GM04504 (cell line): Measurements from ENCODE around the gene ST6GALNAC6.
A peak's percentile ranks its signal among the peaks of the same experiment; 100 is the strongest.

Source experiments
- DNase-seq: peaks from one replicate; pipeline ENCODE4 v3.0.0-alpha.2; 2012; ENCODE audit warnings: low read depth

Gene ST6GALNAC6

DNA sequence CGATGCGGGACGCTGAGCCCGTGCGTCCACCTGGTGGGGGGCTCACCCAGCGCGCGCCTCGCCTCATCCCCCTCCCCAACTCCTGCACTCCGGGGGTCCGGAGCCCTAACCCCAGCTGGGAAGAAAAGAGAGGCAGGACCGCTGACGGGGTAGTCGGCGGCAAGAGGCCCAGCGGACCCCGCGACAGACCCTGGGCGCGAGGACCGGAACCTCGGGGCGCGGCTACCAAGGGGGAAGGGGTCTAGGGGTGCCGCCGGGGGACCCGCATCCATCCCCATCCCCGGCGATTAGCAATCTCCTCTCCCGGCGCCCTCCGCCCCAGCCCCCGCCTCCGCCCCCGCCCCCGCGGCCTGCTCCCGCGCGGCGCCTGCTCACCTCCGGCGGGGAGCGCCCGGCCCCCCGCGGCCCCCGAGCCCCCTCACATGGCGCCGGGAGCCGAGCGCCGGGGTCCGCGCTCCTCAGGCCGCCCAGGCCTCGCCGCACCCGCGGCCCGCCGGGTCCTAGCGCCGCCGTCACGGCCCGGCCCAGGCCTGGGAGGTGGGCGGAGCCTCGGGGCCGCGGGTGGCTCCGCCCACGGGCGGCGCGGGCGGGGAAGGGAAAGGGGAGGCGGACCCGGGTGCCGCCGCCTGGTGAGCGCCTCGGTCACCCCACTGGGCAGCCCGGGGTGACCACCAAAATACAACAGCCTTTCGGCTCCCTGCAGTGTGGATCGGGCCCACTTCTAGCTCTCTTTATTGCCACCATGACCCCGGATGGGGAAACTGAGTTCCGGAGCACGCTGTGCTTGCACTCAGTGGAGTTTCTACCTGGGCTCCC, at the start of gene ST6GALNAC6:
Gene ST6GALNAC6, minus strand, starts transcription at position 476 of the 816 bp plus-strand sequence. CDS start 1,622 bp downstream, outside the sequence.
- DNase-seq: peak; percentile 70

GRCh38 chr9:127947841-127948710, 48.7 kb upstream of the ST6GALNAC6 start:
- no peak for DNase-seq

DNA sequence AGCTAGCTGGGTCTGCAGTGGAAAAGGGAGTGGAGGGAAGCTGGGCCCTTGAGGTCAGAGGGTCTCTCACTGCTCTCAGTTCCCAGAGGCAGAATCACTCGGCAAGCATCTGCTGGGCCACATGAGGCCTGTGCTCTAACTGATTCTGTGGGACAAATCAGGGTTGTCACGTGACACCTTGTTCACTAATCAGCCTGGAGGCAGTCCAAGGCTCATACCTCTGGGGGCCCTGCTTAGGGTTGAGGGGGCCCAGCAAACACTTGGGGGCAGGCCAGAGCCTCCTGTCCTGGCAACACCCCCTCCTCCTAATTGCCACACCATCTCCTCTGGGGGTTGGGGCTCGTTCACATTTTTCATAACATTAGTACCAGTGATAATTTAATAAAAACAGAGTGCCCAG, 47.3 kb upstream of the ST6GALNAC6 start:
- no peak for DNase-seq

- no peak for DNase-seq
These were observed 46.5 kb upstream of the ST6GALNAC6 start for GRCh38 chr9:127945942-127946341.

DNA sequence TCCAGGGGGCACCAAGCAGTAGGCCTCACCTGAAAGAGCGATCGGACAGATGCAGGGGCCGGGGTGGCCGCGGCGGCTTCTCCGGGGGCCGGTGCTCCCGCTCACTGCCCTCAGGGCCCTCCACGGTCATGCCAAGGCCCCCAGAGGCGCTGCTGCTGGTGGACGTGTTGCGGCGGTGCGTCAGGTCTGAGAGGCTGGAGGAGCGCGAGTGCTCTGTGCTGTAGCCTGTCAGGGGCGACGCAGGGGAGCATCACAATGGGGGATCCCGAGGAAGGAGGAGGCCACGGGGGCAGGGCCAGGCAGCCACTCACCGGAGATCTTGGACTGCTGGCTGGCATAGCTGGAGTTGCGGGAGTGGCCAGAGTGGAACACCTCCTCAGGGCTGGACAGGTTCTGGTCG, 45.9 kb upstream of the ST6GALNAC6 start:
- DNase-seq: no peak

GRCh38 chr9:127944586-127945218, 45.3 kb upstream of the ST6GALNAC6 start:
- no peak for DNase-seq

GRCh38 chr9:127943731-127944144, 44.3 kb upstream of the ST6GALNAC6 start:
- peak; percentile 46 for DNase-seq

DNA sequence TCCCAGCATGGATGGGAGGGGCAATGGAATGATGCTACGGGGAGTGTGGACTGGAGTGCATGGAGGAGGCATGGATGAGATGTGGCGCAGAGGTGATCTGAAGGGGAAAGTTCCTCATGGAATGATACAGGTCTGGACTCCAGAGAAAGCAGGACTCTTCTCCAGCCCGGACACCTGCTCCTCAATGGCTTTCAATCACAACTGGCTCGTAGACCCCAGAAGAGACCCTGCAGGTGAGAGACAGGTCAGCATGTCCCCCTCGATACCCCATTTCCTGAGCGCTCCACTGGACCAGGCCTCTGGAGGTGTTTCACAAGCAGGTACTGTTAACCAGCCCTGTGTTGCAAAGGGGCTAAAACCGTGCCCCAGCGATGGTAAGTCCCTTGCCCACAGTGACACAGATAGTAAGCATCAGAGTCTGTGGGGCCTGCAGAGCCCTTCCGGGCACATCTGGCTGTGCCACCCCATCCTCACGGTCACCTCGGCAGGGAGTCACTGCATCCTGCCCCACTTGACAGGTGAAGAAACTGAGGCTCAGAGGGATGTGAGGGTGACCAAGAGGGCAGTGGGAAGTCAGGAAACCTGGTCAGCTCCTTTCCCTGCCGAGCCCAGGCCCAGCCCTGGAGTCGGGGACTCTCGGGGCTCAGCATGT, 43.7 kb upstream of the ST6GALNAC6 start:
- DNase-seq: no peak

- DNase-seq: no peak
These were observed 43.0 kb upstream of the ST6GALNAC6 start for GRCh38 chr9:127942216-127943010.

DNA sequence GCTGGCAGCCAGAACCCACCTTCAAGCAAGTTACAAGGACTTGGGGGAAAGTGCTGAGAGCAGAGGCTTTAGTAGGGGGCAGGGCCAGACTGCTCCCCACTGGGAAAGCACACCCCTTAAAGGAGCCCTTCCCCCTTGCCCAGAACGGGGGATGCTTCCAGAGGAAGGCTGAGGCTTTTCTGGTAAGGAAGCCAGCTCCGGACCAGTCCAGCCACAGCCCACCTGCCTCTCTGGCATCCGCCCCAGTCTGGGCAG, 42.5 kb upstream of the ST6GALNAC6 start:
- DNase-seq: no peak

DNA sequence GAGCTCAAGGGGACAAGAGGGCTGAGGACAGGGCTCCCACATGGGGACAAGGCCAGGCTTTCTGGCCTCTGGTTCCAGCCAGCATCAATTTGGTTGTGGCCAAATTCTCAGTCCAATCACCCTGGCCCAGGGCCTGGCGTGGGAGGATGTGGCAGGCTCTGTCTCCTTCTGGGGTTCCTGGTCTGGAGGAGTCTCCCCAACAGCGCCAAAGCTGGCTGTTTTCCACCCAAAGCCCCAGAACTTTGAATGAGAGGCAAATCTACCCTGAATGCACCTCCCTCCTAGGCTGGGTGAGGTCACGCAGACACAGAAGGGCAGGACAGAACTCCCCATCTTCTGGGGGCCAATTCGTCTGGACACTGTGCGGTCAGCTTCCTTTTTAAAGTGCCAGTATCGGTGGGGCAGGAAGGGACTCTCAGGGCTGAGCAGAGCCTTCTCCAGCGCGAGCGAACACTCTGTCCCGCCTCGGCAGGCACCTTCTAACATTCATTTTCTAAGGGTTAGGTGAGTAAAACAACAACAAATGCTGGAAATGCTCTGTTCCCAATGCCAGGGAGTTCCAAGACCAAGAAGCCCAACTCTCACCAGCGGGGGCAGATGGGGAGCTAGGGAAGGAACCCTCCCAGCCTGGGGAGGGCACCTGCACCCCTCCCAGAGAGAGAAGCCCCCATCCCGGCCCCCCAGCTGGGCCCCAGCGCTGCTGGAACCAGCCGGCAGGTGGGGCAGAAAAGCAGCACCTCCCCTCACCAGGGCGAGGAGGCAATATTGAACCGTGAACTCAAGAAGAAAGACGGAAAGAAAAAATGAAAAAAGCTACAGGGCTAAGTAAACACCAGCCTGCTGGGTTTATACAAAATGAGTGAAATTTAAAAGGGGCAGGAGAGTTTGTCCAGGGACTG, 41.9 kb upstream of the ST6GALNAC6 start:
- DNase-seq: no peak

DNA sequence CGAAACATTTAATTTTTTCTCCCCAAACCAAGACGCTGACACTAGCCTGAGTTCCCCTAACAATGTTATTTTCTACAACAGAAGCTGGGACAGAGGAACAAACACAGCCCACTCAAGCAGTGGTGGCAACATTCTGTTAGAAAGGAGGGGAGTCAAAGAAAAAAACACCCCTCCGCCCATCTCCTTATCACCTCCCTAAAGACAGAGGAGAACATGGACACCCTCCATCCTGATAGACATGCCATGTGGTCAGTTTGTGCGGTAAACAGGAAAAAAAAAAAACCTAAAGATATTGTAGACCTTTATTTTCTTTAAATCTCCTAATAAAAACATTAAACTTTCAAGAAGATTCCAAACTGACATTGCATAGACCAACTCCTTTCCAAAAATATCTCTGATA, 41.2 kb upstream of the ST6GALNAC6 start:
- no peak for DNase-seq

DNA sequence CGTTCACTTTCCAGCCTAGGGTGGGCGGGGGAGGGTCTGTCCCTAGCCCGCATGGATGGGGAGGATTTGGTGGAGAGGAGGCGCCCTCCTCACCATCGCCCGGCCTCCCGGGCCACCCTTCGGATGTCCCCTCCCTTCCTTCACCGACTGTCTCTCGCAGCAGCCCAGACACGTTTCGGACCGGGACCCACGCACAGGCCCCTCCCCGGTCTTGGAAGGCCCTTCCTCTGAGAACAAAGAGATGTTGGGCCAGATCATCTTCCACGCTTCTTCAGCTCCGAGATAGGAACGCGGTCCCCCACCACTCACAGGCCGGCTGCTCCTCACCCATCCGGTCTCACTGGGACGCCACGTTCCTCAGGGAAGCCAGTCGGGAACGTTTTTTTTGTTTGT, 38.9 kb upstream of the ST6GALNAC6 start:
- no peak for DNase-seq

- DNase-seq: peak; percentile 60
These were observed 38.2 kb upstream of the ST6GALNAC6 start, which contains the start of gene DPM2 for GRCh38 chr9:127937388-127938297. DPM2 (minus strand) TSS chr9:127937854; CDS start chr9:127937820, 34 bp downstream.

- DNase-seq: no peak
These were observed 37.6 kb upstream of the ST6GALNAC6 start for GRCh38 chr9:127937056-127937387.

DNA sequence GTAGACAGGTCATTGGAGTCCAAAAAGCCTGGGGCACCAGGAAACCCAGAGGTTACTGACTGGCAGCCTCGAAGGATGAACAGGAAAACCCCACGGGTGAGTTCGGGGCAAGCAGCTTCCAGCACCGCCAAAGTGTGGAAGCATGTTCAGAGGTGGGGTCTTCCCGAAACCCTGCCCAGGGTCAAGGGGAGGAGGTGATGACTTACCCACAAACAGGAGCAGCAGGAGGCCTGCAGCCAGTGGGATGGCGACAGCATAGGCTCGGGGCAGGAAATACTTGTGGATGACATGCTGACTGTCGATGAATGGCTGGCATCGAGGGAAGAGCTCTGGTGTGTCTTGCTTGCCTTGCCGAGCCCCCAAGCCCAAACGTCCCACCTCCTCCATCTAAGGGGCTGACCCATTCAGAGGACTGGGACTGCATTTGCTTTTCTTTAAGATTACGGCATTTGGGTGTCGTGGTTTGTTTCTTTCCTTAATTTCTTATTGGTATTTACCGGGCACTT, 37.0 kb upstream of the ST6GALNAC6 start:
- no peak for DNase-seq

- no peak for DNase-seq
These were observed 36.4 kb upstream of the ST6GALNAC6 start for GRCh38 chr9:127935765-127936221.

DNA sequence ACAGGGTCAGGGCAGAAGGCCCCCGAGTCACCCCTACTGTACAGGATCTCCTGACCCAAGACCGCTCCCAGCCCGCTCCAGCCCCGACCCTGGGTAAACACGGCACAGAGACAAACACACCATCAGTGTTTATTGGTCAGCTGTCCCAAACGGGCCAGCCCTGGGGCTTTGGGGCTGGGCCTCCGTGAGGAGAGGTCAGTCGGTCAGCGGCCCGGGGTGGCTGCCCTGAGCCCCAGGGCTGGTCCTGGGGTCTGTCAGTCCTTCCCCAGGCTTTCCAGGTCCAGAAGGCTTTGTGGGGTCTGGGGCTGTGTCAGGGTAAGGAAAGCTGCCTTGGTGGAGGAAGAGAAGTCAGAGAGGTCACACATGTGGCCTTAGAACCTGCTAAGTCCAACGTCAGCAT, 35.6 kb upstream of the ST6GALNAC6 start:
- no peak for DNase-seq

- DNase-seq: no peak
These were observed 34.8 kb upstream of the ST6GALNAC6 start for GRCh38 chr9:127934248-127934647.
